Adipocyte (in vitro differentiated cells): ENCODE results near the gene BTBD3.

Experiments used
- DNase-seq: peaks from one replicate; pipeline ENCODE4 v3.0.0-alpha.2; 2015; ENCODE audit warnings: low read depth
- H3K27me3 ChIP-seq: replicated peaks from 2 replicates; pipeline ENCODE4 v1.7.0; 2013; ENCODE audit warnings: mild to moderate bottlenecking, low read length, moderate library complexity; ENCODE audit not compliant: control insufficient read depth, insufficient read depth
- H3K36me3 ChIP-seq: 2 replicates; pipeline ENCODE4 v1.7.0; 2013; ENCODE audit warnings: low read length, mild to moderate bottlenecking, moderate library complexity; ENCODE audit not compliant: control insufficient read depth, insufficient read depth, severe bottlenecking
- H3K4me1 ChIP-seq: 2 replicates; pipeline ENCODE4 v1.7.0; 2013; ENCODE audit warnings: mild to moderate bottlenecking, low read length, moderate library complexity; ENCODE audit not compliant: control insufficient read depth, insufficient read depth
- H3K4me3 ChIP-seq: 2 replicates; pipeline ENCODE4 v1.7.0; 2013; ENCODE audit warnings: mild to moderate bottlenecking, low read length, moderate library complexity
- H3K9ac ChIP-seq: 2 replicates; pipeline ENCODE4 v1.7.0; 2013; ENCODE audit warnings: mild to moderate bottlenecking, low read length, moderate library complexity
- H3K9me3 ChIP-seq: 2 replicates; pipeline ENCODE4 v1.7.0; 2013; ENCODE audit warnings: mild to moderate bottlenecking, low read length, moderate library complexity; ENCODE audit not compliant: control insufficient read depth

BTBD3 gene

DNA sequence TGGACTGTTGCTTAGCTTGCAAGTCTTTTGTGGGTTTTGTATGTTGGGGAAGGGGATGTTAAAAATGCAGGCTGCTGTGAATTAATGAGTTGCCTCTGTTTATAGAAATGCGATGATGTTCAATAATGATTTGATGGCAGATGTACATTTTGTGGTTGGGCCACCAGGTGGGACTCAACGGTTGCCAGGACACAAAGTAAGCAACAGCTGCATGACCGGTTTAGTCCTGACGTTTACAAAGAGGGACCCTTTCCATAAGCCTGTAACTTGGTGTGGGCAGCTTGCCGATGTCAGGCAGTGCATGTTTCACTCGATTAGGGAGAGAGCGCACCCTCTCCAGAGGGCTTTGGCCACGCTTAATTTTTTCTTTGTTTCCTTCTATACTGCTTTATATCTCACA is 1.3 kb downstream of the BTBD3 start:
- Histone ChIP-seq H3K4me1 (peaks cover 13% of the 10 kb centered on the region), H3K9me3 (no peaks in the 10 kb centered on the region), H3K9ac (no peak overlapping the region), H3K36me3 (peaks cover 9% of the 10 kb centered on the region), H3K27me3 (no peaks in the 10 kb centered on the region), H3K4me3 (no peak overlapping the region)
- DNase-seq: no peak

DNA sequence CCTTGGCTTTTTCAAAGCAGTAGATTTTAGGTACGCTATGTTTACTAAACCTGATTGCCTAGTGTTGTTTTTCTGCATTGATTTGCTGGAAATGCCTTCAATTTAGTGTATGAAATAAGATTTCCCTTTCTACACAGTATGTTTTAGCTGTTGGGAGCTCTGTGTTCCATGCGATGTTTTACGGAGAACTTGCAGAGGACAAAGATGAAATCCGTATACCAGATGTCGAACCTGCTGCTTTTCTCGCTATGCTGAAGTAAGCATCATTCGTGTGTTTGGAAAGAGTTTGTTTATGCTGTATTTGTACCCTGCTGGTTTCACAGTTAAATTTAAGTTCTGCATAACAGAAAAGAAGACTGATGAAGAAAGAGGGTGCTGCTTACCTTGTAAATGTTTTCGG is 1.9 kb downstream of the BTBD3 start:
- Histone ChIP-seq H3K4me3 (no peak overlapping the region), H3K27me3 (no peaks in the 10 kb centered on the region), H3K36me3 (peaks cover 9% of the 10 kb centered on the region), H3K9ac (no peak overlapping the region), H3K4me1 (peaks cover 13% of the 10 kb centered on the region), H3K9me3 (no peaks in the 10 kb centered on the region)
- no peak for DNase-seq

DNA sequence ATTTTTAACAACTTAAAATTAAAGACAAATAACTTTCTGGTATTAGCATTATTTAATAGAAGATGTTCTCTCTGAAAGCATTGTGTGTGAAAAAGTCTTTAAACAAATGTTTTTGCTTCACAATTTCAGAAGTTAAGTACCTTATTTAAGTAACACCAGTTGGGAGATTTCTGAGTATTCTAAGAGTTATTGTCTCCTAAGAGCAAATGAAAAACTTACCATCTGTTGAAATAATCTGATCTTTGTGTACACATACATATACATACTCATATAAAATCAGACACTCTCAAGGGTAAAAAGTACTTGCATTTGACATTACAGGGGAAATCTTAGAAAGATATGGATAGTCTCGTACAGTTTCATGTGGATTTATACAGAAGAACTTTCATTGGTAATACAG is 2.4 kb downstream of the BTBD3 start:
- peaks cover 9% of the 10 kb centered on the region for H3K36me3 ChIP-seq
- DNase-seq: no peak
- no peaks in the 10 kb centered on the region for H3K27me3 ChIP-seq
- H3K9me3 ChIP-seq: no peaks in the 10 kb centered on the region
- no peak overlapping the region for H3K9ac ChIP-seq
- no peak overlapping the region for H3K4me3 ChIP-seq
- peaks cover 13% of the 10 kb centered on the region for H3K4me1 ChIP-seq

DNA sequence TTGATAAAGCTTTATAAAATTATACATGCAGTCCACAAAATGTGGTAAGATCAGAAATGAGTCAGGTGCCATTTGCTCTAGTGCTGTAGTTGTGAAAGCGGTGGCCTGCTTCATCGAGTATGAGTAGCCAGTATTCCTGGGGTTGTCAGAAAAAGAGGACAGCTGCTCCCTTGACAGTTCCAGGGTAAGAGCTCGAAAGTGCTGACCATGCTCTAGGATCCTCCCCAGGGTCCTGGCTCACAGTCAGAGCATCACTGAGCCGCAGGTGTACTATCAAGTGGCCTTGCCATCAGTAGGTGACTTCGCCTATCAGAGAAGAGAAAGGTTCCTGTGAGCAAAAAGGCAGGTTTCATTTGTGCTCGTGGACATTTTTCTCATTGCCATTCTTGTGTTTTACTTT is 3.6 kb downstream of the BTBD3 start:
- Histone ChIP-seq H3K4me1 (peaks cover 13% of the 10 kb centered on the region), H3K9ac (no peak overlapping the region), H3K9me3 (no peaks in the 10 kb centered on the region), H3K27me3 (no peaks in the 10 kb centered on the region), H3K4me3 (no peak overlapping the region), H3K36me3 (peaks cover 9% of the 10 kb centered on the region)
- DNase-seq: no peak

DNA sequence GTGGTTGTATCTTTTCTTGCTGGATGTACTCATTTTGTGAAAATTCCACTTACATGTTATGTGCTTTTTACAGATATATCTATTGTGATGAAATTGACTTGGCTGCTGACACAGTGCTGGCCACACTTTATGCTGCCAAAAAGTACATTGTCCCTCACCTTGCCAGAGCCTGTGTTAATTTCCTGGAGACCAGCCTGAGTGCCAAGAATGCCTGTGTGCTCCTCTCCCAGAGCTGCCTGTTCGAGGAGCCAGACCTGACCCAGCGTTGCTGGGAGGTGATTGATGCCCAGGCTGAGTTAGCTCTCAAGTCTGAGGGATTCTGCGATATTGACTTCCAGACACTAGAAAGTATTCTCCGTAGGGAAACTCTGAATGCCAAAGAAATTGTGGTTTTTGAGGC is 4.9 kb downstream of the BTBD3 start:
- H3K27me3 ChIP-seq: no peaks in the 10 kb centered on the region
- peaks cover 13% of the 10 kb centered on the region for H3K4me1 ChIP-seq
- no peak overlapping the region for H3K4me3 ChIP-seq
- peaks cover 13% of the 10 kb centered on the region for H3K36me3 ChIP-seq
- H3K9me3 ChIP-seq: no peaks in the 10 kb centered on the region
- no peak for DNase-seq
- no peak overlapping the region for H3K9ac ChIP-seq

DNA sequence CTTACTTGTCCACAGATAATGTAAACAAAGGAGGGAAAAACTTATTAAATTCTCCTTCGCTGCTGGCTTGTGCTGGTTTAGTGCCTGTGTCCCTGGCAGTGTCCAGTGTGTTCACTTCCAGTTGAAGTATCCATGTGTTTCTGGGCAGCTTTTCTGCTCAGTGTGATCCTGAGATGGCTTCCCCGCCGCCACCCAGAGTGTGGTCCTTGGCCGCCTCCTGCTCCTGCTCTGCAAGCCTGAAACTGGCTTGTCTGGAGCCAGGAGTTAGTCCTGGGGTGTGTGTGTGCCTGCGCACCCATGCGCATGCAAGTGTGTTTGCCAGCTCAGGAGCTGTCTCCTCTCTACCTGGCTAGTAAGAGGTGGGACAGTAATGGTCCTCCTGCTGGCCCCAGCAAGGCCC is 7.2 kb downstream of the BTBD3 start:
- H3K27me3 ChIP-seq: no peaks in the 10 kb centered on the region
- no peak overlapping the region for H3K9ac ChIP-seq

DNA sequence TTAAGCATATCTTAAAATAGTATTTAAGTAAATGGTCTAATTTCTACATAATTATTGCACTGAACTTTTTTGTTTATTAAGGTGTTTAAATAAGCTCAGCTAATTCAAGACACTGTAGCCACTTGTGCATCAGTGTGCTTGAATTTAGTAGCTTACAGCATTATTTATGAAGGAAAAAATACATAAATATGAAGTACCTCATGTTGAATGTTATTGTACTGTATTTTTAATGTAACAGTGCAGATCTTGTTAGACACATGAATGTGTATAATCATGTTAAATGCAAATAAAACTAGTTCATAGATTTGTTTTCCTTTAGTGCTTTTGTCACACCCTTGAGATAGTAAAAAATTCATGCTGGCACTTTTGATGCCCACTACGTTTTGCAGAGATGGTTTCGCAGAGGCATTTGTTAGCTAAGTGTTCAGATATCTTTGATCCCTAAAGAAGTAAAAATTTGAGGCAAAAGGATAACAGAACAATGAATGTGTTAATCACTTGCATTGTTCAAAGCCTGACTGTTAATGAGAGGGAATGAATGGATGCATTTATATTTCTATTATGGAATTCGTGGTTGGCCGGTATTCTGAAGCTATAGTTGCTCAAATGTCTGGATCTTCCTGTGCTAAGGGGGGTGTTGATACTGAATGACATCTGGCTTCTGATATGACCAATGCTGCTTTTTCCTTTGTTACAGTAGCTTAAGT is 8.8 kb downstream of the BTBD3 start:
- H3K4me3 ChIP-seq: no peak overlapping the region
- H3K36me3 ChIP-seq: peaks cover 20% of the 10 kb centered on the region
- no peaks in the 10 kb centered on the region for H3K27me3 ChIP-seq

More for the DNA sequence above, 7.2 kb downstream of the BTBD3 start:
- H3K4me3 ChIP-seq: no peak overlapping the region
- H3K4me1 ChIP-seq: no peaks in the 10 kb centered on the region
- H3K36me3 ChIP-seq: peaks cover 20% of the 10 kb centered on the region
- no peak for DNase-seq
- no peaks in the 10 kb centered on the region for H3K9me3 ChIP-seq

DNA sequence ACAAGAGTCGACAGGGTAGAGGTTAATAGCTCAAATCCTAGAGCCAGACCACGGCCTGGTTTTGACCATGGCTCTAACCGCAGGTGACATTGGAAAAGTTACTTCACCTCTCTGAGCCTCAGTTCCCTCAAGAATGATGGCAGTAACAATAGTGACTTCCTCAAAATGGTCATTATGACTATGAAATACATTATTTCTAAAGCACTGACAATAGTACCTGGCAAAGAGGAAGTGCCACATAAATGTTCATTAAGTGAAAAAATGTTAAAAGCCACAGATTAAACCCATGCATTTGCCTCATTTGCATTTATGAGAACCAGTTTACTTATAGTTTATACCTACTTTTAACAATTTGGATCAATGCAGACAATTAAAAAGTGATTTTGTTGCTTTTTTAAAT is 12.3 kb downstream of the BTBD3 start:
- no peak for DNase-seq
- Histone ChIP-seq H3K27me3 (no peaks in the 10 kb centered on the region), H3K9me3 (no peaks in the 10 kb centered on the region), H3K9ac (no peak overlapping the region), H3K4me3 (no peak overlapping the region), H3K4me1 (no peaks in the 10 kb centered on the region), H3K36me3 (peaks cover 10% of the 10 kb centered on the region)

More for the DNA sequence above, 8.8 kb downstream of the BTBD3 start:
- no peak overlapping the region for H3K9ac ChIP-seq
- DNase-seq: no peak
- no peaks in the 10 kb centered on the region for H3K4me1 ChIP-seq
- no peaks in the 10 kb centered on the region for H3K9me3 ChIP-seq

DNA sequence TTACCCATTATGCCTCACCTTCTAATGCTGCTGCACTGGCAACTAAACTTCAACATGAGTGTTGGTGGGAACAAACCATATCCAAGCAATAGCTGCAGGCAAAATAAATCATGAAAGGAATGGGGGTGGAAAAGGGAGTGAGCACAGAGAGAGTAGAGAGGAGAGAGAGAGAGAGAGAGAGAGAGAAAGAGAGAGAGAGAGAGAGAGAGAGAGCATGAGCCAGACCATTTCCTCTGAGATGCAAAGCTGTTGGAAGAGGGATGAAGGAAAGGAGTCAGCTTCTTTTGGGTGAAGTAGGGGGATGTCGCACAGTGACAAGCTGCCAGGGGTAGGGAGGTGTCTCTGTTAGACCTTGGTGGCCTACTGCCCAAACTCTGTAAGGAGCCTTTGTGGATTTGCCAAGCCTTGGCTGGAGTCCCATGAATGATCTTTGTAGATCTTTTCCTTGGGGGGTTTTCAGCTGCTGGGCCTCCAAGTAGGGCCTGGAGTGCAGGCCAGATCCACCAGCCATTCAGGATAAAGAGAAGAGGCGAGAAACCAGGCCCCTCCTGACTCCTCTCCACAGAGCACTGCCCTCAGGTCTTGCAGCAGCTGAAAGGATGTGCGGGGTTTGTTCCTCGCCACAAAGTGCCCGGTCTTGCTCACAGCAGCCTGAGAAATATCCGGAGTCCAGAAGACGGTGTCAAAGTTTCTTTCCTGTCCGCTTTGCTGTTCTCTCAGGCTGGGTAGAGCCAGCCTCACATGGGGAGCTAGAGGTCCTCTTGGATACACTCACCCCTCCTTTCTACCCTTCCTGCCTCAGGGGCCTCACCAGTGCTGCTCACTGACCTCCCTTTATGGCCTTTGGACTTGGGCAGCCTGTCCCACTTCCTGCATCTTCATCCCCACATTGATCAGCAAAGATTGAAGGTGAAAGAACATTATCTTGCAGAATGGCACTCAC is 17.8 kb downstream of the BTBD3 start:
- Histone ChIP-seq H3K4me3 (no peak overlapping the region), H3K27me3 (no peaks in the 10 kb centered on the region), H3K4me1 (no peaks in the 10 kb centered on the region), H3K9ac (no peak overlapping the region), H3K9me3 (no peaks in the 10 kb centered on the region), H3K36me3 (no peaks in the 10 kb centered on the region)
- no peak for DNase-seq

DNA sequence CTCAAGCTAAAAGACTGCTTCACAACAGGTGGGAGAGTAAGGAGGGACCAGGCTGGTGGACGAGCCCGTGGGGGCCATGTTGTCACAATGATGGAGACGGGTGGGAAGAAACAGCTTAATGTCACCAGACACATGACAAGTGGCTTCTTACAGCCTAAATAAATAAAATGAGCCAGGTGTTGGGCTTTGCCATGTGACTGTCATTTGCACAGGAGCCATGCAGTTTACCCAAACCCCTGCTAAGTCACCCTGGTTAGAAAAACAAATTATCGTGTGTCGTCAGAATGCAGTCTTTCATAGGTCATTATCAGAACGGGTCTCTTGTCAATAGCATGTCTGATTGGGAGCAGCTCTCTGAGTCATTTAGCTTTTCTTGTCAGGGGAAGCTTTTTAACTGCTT is 18.5 kb downstream of the BTBD3 start:
- DNase-seq: no peak
- H3K4me3 ChIP-seq: no peak overlapping the region
- H3K27me3 ChIP-seq: no peaks in the 10 kb centered on the region

DNA sequence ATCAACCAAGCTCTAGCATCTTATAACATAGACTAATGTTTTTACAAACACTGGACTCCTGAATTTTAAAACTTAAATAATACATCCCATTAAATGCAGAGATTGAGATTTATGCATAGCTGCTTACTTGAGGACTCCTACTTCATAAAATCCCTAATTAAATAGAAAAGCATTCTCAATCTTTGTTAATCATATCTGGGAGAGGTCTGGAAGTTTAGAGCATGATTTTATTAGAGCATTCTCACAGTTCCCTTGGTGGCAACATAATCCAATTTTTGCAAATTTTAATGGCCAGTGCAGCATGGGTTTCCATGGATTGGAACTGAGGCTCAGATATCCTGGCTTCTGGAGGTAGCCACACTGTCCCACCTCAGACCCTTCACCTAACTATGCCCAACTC is 19.5 kb downstream of the BTBD3 start:
- no peaks in the 10 kb centered on the region for H3K27me3 ChIP-seq
- H3K4me3 ChIP-seq: no peak overlapping the region
- no peaks in the 10 kb centered on the region for H3K9me3 ChIP-seq
- DNase-seq: no peak
- no peaks in the 10 kb centered on the region for H3K4me1 ChIP-seq
- no peak overlapping the region for H3K9ac ChIP-seq
- H3K36me3 ChIP-seq: no peaks in the 10 kb centered on the region

More for the DNA sequence above, 18.5 kb downstream of the BTBD3 start:
- no peaks in the 10 kb centered on the region for H3K9me3 ChIP-seq
- no peak overlapping the region for H3K9ac ChIP-seq
- no peaks in the 10 kb centered on the region for H3K4me1 ChIP-seq
- H3K36me3 ChIP-seq: no peaks in the 10 kb centered on the region
